OCI-LY3 (cell line): ENCODE results near the gene CDKN1B.

Source experiments
- H2AFZ ChIP-seq: fragments of 200-600, 300-600 bp; shearing (Covaris generic); 2 replicates; pipeline ENCODE4 v1.6.0; 2014; ENCODE audit warnings: antibody characterized with exemption, low read depth, low read length
- H3K27ac ChIP-seq: fragments of 200-600, 300-600 bp; sonication (generic); 2 replicates; pipeline ENCODE4 v1.5.1; 2014; ENCODE audit warnings: mild to moderate bottlenecking, low read length, moderate library complexity, mixed read lengths
- H3K27me3 ChIP-seq: fragments of 200-600, 300-600 bp; sonication (generic); 2 replicates; pipeline ENCODE4 v1.6.1; 2014; ENCODE audit warnings: low read depth, low read length, mixed read lengths
- H3K36me3 ChIP-seq: fragments of 200-600, 300-600 bp; sonication (generic); replicated peaks from 2 replicates; pipeline ENCODE3; 2014; ENCODE audit warnings: low read depth, low read length, mixed read lengths
- H3K4me1 ChIP-seq: fragments of 300-600, 200-600 bp; sonication (generic); 2 replicates; pipeline ENCODE4 v1.6.1; 2014; ENCODE audit warnings: low read length, mixed read lengths
- H3K4me2 ChIP-seq: fragments of 200-600, 300-600 bp; sonication (generic); 2 replicates; pipeline ENCODE4 v1.6.1; 2014; ENCODE audit warnings: low read length, mixed read lengths
- H3K4me3 ChIP-seq: fragments of 300-600, 200-600 bp; sonication (generic); 2 replicates; pipeline ENCODE4 v1.5.1; 2014; ENCODE audit warnings: antibody characterized with exemption, mild to moderate bottlenecking, low read length, moderate library complexity
- H3K79me2 ChIP-seq: fragments of 300-600, 200-600 bp; shearing (Covaris generic); 2 replicates; pipeline ENCODE4 v1.6.1; 2014; ENCODE audit warnings: mild to moderate bottlenecking, low read length, mixed read lengths
- H3K9ac ChIP-seq: fragments of 300-600, 200-600 bp; shearing (Covaris generic); 2 replicates; pipeline ENCODE4 v1.6.0; 2014; ENCODE audit warnings: mild to moderate bottlenecking, low read length, moderate library complexity
- H3K9me3 ChIP-seq: fragments of 200-600, 300-600 bp; shearing (Covaris generic); 2 replicates; pipeline ENCODE4 v1.6.1; 2014; ENCODE audit warnings: low read length, mixed read lengths; ENCODE audit not compliant: insufficient read depth
- H4K20me1 ChIP-seq: fragments of 200-600, 300-600 bp; sonication (generic); 2 replicates; pipeline ENCODE4 v1.6.1; 2016; ENCODE audit warnings: low read length, mixed read lengths; ENCODE audit not compliant: insufficient read depth
- EZH2phosphoT487 ChIP-seq: fragments of 200-600 bp; shearing (Covaris generic); IDR thresholded peaks from 2 replicates; pipeline ENCODE4 v1.6.1; 2018; ENCODE audit warnings: antibody characterized with exemption, mixed run types, low read depth
- TF ChIP-seq, protein P1 (sequence below): fragments of 200-600, 300-600 bp; sonication (generic); IDR thresholded peaks from 2 replicates; pipeline ENCODE4 v1.5.1; 2014; ENCODE audit warnings: antibody characterized with exemption, low read length, low read depth

Gene CDKN1B

DNA sequence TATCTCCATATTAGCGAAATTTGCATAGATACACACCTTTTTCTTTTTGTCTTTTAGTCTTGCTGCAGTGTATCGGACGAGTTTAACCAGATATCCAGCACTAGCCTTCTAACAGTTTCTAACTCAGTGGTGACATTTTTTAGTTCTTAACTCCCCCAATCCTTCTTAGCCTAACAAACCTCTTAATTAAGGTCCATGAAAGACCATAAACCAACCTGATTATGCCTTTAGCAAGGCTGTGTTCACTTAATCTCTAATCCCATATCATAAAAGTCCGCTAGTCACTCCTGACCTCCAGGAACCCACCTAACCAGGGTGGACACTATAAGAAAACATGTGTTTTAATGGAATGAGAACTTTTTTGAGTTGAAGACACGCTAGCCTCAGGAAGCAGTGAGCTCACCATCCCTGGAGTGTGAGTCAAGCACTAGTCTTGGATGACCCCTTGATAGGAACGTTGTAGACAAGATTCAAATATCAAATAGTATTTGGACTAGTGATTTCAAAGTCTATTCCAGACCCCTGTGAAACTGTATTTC, 9.5 kb downstream of the CDKN1B start:
- peak overlapping the region; percentile 83 for H3K4me2 ChIP-seq
- peak overlapping the region; percentile 34 for H2AFZ ChIP-seq
- H3K27me3 ChIP-seq, result no peaks in the 10 kb centered on the region
- peak overlapping the region; percentile 85 for H3K4me3 ChIP-seq
- H3K9me3 ChIP-seq, result no peaks in the 10 kb centered on the region
- H3K9ac ChIP-seq, result peak overlapping the region; percentile 98
- TF ChIP-seq, protein P1, sequence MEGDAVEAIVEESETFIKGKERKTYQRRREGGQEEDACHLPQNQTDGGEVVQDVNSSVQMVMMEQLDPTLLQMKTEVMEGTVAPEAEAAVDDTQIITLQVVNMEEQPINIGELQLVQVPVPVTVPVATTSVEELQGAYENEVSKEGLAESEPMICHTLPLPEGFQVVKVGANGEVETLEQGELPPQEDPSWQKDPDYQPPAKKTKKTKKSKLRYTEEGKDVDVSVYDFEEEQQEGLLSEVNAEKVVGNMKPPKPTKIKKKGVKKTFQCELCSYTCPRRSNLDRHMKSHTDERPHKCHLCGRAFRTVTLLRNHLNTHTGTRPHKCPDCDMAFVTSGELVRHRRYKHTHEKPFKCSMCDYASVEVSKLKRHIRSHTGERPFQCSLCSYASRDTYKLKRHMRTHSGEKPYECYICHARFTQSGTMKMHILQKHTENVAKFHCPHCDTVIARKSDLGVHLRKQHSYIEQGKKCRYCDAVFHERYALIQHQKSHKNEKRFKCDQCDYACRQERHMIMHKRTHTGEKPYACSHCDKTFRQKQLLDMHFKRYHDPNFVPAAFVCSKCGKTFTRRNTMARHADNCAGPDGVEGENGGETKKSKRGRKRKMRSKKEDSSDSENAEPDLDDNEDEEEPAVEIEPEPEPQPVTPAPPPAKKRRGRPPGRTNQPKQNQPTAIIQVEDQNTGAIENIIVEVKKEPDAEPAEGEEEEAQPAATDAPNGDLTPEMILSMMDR, result no peak
- TF ChIP-seq EZH2phosphoT487, result no peak
- peaks cover 20% of the 10 kb centered on the region for H3K4me1 ChIP-seq
- 0 out of 2 replicates have a peak, but pooled peaks cover 3% of the 10 kb centered on the region for H4K20me1 ChIP-seq
- H3K79me2 ChIP-seq, result peaks cover 42% of the 10 kb centered on the region
- H3K27ac ChIP-seq, result peak overlapping the region; percentile 96
- peaks cover 9% of the 10 kb centered on the region for H3K36me3 ChIP-seq

DNA sequence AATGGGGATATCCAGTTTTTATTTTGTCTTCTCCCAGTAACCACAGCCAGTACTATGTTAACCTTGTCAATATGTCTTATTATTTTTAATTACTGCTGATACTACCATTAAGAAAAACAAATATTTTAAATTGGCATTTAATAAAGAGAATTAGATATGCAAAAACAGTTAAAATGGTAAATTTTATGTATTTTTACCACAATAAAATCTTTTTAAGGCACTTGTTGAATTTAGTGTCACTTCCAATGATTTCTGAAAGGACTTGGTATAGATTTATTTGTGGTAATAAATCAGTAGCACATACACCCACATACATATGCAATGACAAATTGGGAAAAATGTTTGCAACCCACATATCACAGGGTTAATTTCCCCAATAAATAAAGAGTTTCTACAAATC, 14.0 kb downstream of the CDKN1B start:
- peaks cover 17% of the 10 kb centered on the region for H3K79me2 ChIP-seq
- TF ChIP-seq EZH2phosphoT487, result no peak
- TF ChIP-seq, protein P1, result no peak
- no peaks in the 10 kb centered on the region for H3K27me3 ChIP-seq
- peaks cover 4% of the 10 kb centered on the region for H3K36me3 ChIP-seq
- no peak overlapping the region for H3K27ac ChIP-seq
- no peaks in the 10 kb centered on the region for H3K9me3 ChIP-seq
- no peaks in the 10 kb centered on the region for H4K20me1 ChIP-seq
- H3K9ac ChIP-seq, result no peak overlapping the region
- H3K4me3 ChIP-seq, result no peak overlapping the region
- H3K4me1 ChIP-seq, result peaks cover 5% of the 10 kb centered on the region; the same call in 1 of the 2 replicates
- H2AFZ ChIP-seq, result no peak overlapping the region
- no peak overlapping the region for H3K4me2 ChIP-seq

DNA sequence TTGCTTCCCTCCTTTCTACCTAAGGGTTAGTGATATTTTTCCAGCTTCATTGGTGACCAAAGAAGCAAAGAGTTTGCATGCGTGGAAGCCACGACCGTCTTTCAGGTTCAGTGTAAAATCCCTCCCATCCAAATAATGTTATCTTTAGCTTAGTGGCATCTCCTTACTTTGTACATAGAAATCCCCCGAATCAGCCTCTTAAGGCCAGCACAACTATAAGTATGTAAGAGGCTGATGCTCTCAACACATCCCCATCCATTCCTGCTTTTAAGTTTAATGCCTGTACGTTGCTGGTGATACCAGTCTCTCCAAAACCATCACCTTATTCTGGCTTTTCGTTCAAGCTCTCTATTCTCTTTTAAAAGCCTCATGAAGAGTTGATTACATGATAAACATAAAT, 14.6 kb downstream of the CDKN1B start:
- Histone ChIP-seq H2AFZ (no peak overlapping the region), H3K4me3 (no peak overlapping the region), H4K20me1 (no peaks in the 10 kb centered on the region), H3K27ac (no peak overlapping the region), H3K4me2 (no peak overlapping the region), H3K9me3 (no peaks in the 10 kb centered on the region), H3K27me3 (no peaks in the 10 kb centered on the region), H3K79me2 (peaks cover 11% of the 10 kb centered on the region), H3K4me1 (peaks cover 5% of the 10 kb centered on the region), H3K36me3 (peaks cover 4% of the 10 kb centered on the region), H3K9ac (no peak overlapping the region)
- no peak for TF ChIP-seq EZH2phosphoT487
- TF ChIP-seq, protein P1, result no peak

- H3K79me2 ChIP-seq, result peaks cover 8% of the 10 kb centered on the region
Measured at GRCh38 chr12:12733118-12733517, 15.9 kb downstream of the CDKN1B start.

More at GRCh38 chr12:12733118-12733517, 15.9 kb downstream of the CDKN1B start:
- H3K36me3 ChIP-seq, result peaks cover 4% of the 10 kb centered on the region
- no peaks in the 10 kb centered on the region for H3K27me3 ChIP-seq
- H2AFZ ChIP-seq, result no peak overlapping the region
- H3K27ac ChIP-seq, result no peak overlapping the region
- H3K4me3 ChIP-seq, result no peak overlapping the region
- H3K9me3 ChIP-seq, result no peaks in the 10 kb centered on the region
- no peak overlapping the region for H3K4me2 ChIP-seq
- H4K20me1 ChIP-seq, result no peaks in the 10 kb centered on the region
- TF ChIP-seq, protein P1, result no peak
- no peak for TF ChIP-seq EZH2phosphoT487
- no peak overlapping the region for H3K9ac ChIP-seq
- peaks cover 9% of the 10 kb centered on the region for H3K4me1 ChIP-seq
